Testis (tissue), 2 donors: ENCODE measurements around the gene CCDC7.

Experiments used
- CTCF ChIP-seq, 3 experiments: fragments of 450-650 bp in 2 of 3; fragments of 200-600 bp in 1 of 3; sonication (generic) in 1 of 3; IDR thresholded peaks; one replicate each; pipeline ENCODE4 v1.5.1; 2016 to 2019; ENCODE audit warnings: antibody characterized with exemption in 3 of 3, mild to moderate bottlenecking in 2 of 3, moderate library complexity in 1 of 3
- POLR2A ChIP-seq: fragments of 450-650 bp; IDR thresholded peaks from one replicate; pipeline ENCODE4 v1.6.1; 2017; ENCODE audit warnings: antibody characterized with exemption, mild to moderate bottlenecking, moderate library complexity

GRCh38 chr10:32538256-32538655 lies 92.3 kb downstream of the CCDC7 start:
- no peak for TF ChIP-seq CTCF (IDR thresholded peaks at IDR 0.05)
- no peak for TF ChIP-seq POLR2A
